Sciatic nerve (tissue), 2 donors: Measurements from ENCODE around the gene PCDHGC4. TPM values are rescaled to one million over a fixed set of nuclear protein-coding genes. Genes with fewer than 3 reads are reported as not detected.

ENCODE experiments used
- ATAC-seq: fragments of 200-7000 bp; cut with Tn5 transposase; one replicate; pipeline ENCODE4 v1.9.1; 2020; ENCODE audit warnings: mild to moderate bottlenecking, moderate library complexity
- DNase-seq: peaks from one replicate; pipeline ENCODE4 v3.0.0-alpha.2; 2020; ENCODE audit warnings: low spot score
- intact Hi-C: fragments of 100-400 bp; cut with DNase I; formaldehyde crosslinking; loops from one replicate; pipeline ENCODE4 v1.14.2; 2022
- total RNA-seq: library from RNA; stranded (reverse); fragmentation: NEBNext Ultra II Directional; extraction: Animal tissue kit (Norgen Biotek cat#: 25700); gene quantifications from one replicate; pipeline ENCODE4 v1.2.1, GENCODE V29; 2021
- donor health status: DM: no; HTN: no; CAD: no.
- donor health status: DM: no; HTN: no; CAD: no.

PCDHGC4 gene
- total RNA-seq, 1 donor from 2014 or later = 4.5 TPM

DNA sequence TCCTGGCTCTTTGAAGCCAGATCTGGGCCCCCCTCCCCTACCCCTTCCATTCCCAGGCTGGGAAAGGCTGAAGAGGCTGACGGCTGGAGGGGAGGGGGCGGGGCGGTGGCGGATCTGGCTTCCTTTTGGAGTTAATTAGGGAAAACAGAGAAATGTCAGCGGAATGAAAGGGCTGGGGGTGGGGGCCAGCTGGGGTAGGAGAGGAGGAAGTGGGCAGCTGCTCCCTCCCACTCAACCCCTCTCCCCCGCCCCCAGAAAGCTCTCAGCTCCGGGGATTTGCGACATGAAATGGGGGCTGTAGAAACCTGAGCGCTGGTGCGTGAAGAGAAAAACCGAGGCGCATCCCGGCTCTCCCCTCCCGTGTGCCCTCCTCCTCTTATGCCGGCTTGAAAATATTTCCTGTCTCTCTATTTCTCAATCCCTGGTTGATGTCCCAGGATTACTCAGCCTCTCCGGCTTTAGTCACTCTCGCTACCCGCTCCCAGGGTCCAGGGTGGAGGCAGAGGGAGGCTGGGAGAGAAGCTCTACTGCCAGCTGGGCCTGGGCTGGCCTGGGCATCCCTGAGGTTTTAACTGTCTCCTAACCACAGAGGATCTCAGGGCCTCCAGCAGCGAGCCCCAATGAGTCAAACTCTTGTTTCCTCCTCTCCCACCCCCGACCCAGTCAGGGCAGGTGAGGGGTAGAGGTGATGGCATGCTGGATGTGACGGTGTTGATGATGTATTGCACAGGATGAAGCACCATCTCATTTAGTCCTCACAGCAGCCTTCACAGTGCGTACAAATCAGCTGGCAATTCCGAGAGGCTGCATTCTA, 24.2 kb downstream of the PCDHGC4 start:
- peak; percentile 77 for DNase-seq
- peak; percentile 72 for ATAC-seq
- intact Hi-C loops = no loop called here

DNA sequence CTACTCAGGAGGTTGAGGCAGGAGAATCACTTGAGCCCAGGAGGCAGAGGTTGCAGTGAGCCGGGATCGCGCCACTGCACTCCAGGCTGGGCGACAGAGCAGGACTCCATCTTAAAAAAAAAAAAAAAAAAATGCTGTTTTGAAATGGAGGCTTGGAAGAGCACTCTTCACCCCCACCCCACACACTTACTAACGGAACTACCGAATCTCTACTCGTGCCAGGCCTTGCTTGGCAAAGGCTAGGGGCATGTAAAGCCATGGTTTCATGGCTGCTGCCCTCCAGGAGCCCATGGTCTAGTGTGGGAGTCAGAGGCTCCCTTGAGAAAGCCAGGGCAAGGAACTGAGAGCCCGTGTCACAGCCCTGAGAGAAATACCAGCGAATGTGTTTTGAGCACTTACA, 25.3 kb downstream of the PCDHGC4 start:
- no peak for ATAC-seq
- DNase-seq = no peak
- intact Hi-C loops = no loop called here

DNA sequence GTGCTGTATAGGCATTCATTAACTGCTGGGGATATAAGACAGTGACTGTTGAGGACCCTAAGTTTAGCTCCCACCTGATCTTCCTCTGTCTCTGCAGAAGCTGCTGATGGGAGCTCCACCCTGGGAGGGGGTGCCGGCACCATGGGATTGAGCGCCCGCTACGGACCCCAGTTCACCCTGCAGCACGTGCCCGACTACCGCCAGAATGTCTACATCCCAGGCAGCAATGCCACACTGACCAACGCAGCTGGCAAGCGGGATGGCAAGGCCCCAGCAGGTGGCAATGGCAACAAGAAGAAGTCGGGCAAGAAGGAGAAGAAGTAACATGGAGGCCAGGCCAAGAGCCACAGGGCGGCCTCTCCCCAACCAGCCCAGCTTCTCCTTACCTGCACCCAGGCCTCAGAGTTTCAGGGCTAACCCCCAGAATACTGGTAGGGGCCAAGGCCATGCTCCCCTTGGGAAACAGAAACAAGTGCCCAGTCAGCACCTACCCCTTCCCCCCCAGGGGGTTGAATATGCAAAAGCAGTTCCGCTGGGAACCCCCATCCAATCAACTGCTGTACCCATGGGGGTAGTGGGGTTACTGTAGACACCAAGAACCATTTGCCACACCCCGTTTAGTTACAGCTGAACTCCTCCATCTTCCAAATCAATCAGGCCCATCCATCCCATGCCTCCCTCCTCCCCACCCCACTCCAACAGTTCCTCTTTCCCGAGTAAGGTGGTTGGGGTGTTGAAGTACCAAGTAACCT, 26.2 kb downstream of the PCDHGC4 start:
- ATAC-seq (no peak), DNase-seq (no peak)
- intact Hi-C loops = no loop called here

DNA sequence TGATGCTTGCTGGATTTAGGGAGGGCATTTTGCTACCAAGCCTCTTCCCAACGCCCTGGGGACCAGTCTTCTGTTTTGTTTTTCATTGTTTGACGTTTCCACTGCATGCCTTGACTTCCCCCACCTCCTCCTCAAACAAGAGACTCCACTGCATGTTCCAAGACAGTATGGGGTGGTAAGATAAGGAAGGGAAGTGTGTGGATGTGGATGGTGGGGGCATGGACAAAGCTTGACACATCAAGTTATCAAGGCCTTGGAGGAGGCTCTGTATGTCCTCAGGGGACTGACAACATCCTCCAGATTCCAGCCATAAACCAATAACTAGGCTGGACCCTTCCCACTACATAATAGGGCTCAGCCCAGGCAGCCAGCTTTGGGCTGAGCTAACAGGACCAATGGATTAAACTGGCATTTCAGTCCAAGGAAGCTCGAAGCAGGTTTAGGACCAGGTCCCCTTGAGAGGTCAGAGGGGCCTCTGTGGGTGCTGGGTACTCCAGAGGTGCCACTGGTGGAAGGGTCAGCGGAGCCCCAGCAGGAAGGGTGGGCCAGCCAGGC, 27.0 kb downstream of the PCDHGC4 start:
- DNase-seq (no peak), ATAC-seq (no peak)
- intact Hi-C loops = no loop called here

DNA sequence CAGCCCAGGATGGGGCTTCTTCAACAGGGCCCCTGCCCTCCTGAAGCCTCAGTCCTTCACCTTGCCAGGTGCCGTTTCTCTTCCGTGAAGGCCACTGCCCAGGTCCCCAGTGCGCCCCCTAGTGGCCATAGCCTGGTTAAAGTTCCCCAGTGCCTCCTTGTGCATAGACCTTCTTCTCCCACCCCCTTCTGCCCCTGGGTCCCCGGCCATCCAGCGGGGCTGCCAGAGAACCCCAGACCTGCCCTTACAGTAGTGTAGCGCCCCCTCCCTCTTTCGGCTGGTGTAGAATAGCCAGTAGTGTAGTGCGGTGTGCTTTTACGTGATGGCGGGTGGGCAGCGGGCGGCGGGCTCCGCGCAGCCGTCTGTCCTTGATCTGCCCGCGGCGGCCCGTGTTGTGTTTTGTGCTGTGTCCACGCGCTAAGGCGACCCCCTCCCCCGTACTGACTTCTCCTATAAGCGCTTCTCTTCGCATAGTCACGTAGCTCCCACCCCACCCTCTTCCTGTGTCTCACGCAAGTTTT, 27.6 kb downstream of the PCDHGC4 start:
- ATAC-seq = no peak
- intact Hi-C loops = no loop called here
- DNase-seq = peak; percentile 88

DNA sequence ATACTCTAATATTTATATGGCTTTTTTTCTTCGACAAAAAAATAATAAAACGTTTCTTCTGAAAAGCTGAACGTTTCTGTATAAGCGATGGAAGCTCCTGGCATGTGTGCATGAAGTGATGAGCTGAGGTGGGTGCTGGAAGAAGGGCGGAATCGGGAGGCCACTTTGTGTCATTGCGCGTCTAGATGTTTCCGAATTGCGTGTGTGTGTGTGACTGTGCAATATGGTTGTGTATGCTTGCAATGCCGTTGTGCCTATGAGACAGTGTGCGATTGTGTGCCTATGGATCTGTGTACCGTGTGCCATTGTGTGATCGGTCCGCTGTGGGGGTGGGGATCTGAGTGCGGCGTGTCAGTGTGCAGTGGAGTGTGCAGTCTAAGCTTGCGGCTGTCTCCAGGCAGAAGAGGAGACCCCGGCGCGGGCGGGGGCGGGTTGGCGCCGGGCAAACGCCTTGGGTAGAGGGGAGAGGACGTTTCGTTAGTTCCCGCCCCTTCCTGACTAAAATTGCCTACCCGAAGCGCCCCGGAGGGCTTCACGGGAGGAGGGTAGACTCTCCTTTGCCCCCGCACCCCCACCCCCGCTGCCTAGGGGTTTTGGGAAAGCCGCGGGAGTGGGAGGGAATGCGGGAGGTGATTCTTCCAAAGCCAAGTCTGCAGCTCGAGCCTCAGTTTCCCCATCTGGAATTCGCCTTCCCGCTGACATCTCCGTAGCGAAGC, 28.2 kb downstream of the PCDHGC4 start:
- DNase-seq = peak; percentile 70
- intact Hi-C loops = no loop called here
- peak; percentile 22 for ATAC-seq

DNA sequence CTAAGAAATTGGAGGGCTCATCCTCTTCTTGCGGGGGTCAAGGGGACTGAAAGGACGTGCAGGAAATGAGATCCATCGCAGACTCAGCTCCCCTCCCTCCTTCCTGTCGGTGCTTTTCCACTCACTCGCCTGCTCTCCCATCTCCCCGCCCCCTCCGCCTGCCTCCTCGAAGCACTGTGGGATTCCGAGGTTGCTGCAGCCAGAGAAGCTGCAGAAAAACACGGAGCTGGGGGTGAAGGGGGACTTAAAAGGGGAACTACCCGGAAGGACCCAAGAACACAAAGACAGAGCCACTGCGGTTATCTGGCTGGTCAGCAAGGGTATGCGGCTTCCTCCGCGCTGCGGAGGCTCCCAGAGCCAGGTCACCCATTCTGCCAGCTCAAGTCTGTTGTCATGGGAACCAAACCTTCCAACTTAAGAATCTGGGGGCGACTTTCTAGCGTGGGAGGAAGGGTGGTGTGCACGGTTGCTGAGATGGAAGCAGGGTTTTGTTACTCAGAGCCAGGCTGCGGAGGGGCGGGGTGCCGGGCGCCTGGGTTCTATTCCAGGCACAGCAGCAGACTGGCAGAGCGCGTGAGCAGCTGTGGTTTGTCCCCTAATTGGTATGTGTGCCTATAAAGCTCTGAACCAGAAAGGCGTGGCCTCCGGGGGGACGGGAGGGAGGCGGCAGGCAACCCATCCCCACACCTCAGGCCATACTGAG, 28.9 kb downstream of the PCDHGC4 start:
- intact Hi-C loops = no loop called here
- peak; percentile 76 for ATAC-seq
- peak; percentile 87 for DNase-seq

DNA sequence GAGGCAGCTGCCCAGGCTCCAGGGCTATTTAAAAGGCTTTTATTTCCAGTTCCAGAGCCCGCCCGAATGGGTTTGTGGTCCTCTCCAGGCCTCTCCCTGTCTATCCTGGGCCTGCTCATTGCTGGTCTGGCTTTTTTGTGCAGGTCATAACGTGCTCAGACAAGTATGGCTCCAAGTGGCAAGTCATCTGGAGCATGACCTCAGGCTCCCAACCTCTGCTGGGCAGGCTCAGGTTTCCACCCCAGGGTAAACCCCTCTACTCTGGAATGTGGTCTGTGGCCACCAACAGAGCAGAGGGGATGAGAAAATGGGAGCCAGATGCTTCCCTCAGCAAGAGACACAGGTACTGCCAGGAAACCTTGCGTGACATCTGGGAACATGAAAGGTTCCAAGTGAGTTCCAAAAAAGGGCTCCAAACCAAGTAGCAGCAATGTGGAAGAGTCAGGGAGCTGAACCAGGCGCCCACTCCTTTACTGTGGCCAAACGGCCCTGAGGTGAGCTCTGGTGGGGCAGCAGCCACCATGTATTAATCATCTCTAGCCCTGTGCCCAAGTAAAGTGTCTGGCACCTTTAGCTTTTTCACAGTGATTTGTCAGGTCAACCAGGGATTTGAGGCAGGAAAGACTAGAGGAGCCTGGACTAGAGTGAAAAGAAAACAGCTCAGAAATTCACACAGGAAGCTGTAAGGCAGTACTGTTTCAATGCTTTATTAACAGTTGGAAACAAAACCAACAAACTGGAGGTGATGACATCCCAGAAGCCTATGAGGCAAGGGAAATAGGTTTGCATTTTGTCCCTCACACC, 29.7 kb downstream of the PCDHGC4 start:
- no peak for DNase-seq
- intact Hi-C loops = no loop called here
- ATAC-seq = peak; percentile 25

DNA sequence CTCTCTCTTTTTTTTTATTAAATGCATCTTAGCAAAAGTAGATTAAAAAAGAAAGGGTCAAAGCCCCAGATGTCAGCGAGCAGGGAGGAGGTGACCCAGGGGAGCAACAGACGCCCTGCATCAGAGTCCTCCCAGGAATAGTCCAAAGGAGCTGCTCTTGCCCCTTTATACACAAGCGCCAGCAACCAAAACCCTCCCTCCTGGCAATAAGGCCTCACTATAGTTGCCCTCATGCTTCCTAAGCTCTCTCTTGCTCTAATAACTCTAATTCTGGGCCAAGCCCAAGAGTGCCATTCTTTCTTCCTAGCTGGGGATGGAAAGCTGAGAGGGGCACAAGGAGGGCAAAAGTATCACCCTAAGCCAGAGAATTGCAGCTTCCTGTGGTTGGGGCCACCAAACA, 30.3 kb downstream of the PCDHGC4 start:
- intact Hi-C loops = no loop called here
- no peak for ATAC-seq
- DNase-seq = no peak

DNA sequence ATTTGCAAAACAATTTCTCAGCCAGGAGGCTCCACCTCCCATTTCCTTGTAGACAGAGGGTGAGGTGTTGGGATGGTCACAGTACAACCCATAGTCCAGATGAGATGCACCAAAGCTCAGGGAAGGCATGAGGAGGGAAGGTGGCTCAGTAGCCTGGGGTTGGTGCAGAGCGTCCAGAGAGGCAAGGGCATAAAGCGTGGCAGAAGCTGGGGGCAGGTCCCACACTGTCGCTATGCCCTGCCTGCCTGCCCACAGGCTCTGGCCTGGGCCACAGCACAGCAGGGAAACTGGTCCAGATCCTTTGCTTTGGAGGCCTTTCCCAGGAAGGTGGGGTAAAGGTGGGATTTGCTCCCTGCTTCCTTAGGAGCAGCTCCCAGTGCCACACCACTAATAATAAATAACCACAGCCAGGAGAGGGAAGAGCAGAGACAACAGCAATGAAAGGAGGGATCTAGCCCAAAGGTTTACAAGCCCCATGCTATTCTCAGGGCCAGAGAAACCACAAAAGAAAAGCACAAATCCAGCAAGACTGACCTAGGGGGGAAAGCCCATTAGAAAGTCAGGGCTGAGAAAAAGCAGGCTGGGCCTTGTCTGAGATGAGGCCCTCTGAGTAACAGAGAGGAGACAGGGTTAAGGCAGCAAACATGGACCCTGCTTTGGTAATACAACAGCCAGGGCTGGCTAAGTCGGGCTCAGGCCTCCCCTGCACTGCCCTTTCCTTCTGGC, 31.3 kb downstream of the PCDHGC4 start:
- ATAC-seq (no peak), DNase-seq (no peak)
- intact Hi-C loops = no loop called here

DNA sequence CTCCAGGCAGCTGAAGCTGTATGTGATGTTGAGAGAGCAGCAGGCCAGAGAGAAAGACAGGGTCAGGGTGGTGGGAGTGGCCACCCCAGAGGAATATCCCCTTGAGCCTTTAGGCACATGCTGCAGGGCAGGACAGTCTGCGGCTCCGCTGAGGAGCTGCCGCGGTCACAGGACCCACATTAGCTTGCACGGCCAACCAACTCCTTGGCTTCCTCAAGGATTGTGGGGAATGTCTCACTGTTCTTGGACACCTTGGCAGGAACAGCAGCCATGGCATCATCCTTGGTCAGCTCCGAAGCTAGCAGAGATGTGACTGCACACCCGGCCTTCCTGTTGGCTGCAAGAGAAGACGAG, 31.8 kb downstream of the PCDHGC4 start:
- no peak for ATAC-seq
- intact Hi-C loops = no loop called here
- no peak for DNase-seq

DNA sequence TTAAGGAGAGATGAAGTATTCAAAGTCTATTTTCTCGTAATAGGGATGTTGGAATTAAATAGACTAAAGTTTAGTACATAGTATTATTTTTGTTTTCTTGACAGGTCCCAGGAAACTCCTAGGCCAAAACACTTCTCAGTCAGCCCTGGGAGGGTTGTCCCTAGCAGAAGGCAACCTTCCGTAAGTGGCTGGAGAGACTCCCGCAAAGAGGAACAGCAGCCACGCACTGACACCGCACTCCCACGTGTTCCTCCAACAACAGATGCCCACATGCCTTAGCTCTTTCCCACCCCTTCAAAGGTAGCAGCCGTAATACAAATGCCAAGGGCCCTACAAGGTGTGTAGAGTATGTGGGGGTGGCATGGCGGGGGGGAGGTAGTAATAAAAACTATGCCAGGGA, 32.5 kb downstream of the PCDHGC4 start:
- no peak for DNase-seq
- ATAC-seq = no peak
- intact Hi-C loops = no loop called here

DNA sequence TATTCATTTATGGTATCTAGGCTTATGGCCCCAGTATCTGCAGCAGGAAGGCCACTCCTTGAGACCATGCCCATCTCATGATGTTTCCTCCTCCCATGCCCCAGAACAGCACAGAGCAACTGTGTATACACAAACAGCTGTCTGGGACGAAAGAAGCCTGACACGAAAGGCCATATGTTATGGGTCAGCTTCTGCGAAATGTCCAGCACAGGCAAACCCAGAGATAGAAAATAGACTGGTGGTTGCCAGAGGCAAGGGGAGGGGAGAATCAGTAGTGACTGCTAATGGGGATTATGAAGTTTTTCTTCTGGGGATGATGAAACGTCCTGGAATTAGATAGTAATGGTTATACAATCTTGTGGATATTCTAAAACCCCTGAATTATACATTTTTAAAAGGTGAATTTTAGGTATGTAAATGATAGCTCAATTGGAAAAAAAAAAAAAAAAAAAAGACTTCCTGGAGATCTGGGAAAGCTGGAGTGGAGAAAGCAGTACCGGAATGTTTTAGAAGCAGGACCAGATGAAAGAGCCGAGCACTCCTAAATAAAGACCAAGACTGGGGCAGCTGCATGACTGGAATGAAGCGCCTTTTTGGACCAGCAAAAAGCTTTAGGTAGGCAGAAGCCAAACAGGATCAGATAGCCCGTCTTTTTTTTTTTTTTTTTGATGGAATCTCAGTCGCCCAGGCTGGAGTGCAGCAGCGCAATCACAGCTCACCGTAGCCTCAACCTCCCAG, 33.2 kb downstream of the PCDHGC4 start:
- ATAC-seq = no peak
- intact Hi-C loops = no loop called here
- DNase-seq = no peak

DNA sequence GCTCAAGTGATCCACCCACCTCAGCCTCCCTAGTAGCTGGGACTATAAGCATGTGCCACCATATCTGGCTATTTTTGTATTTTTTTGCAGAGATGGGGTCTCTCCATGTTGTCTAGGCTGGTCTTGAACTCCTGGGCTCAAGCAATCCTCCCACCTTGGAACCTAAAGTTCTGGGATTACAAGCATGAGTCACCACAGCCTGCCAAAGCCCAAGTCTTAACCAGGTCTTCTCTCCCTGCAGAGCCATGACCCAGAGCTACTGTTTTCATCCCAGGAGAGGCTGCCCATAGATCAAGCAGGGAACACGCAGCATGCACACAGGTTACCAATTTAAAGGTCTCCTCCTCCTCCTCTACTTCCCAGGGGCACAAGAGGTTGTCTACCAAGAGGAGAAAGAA, 33.8 kb downstream of the PCDHGC4 start:
- intact Hi-C loops = no loop called here
- ATAC-seq (no peak), DNase-seq (no peak)

DNA sequence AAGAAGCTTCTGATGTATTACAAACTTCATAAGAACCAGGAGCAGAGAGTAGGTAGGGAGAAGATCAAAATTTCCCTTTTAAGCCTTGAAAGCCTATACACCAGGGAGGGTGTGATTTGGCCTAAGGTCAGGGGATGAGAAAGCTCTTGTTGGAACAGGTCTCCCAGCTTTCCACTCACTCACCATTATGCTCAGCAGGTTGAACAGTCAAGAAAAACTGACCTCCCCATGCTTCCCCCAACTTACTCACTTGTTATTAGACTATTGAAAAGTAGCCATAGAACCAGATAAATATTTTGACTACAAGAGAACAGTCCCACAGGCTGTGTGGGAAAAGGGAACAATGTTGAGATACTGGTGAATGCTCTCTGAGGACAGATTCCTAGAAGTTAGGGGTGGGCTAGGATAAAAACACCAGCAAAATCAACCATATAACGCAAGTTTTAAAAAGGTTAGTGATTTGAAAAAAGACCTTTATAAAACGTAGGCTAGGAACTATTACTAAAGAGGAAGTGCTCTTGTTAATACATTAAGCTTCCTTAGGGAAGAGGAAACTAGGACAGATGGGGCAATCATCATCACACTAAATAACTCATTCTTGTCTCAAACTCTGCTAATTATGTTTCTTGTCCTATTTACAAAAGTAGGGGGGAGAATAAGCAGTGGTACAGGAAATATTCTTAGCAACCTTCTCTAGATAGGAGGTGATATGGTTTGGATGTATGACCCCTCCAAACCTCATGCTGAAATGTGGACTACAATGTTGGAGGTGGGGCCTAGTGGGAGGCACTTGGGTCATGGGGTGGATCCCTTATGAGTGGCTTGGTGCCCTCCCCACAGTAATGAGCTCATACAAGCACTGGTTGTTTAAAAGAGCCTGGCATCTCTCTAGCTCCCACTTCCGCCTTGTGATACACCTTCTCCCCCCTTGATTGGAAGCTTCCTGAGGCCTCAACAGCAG, 35.1 kb downstream of the PCDHGC4 start:
- ATAC-seq (no peak), DNase-seq (no peak)
- intact Hi-C loops = no loop called here
